ENCODE results near the gene GFOD1. TPM values are rescaled to one million over a fixed set of nuclear protein-coding genes. Genes with fewer than 3 reads are reported as not detected.

Gene GFOD1
- total RNA-seq, 4 donors from 2014 or later = 12.2 to 78.2 (median 45.7) TPM

DNA sequence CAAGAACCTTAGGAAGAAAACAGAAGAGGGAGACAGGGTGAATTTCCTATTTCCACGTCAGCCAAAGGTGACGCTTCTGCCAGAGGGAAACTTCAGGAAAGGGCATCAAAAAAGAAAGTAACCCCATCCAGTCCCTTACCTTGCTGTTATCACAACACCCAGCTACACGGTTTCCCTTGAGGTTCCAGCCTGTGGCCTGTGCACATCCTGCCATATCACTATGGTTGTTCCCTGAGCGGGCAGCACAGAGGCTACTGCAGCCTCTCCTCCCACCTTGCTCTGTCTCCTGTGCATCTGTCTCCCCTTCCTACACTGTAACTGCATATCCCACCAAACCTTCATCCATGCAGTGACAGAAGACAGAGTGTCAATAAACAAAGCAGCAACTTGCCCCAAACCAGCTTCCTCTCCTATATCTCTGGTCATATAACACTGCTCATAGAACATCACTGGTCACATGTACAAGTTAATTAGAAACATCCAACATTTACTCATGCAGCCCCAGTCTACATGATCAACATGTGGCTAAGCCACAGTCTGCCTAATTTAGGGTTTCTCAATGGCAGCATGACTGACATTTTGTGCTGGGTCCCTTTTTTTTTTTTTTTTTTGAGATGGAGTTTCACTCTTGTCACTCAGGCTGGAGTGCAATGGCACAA is 54.7 kb downstream of the GFOD1 start:
- no peak for DNase-seq (ENCODE audit: low spot score)
- TF ChIP-seq, protein P1, sequence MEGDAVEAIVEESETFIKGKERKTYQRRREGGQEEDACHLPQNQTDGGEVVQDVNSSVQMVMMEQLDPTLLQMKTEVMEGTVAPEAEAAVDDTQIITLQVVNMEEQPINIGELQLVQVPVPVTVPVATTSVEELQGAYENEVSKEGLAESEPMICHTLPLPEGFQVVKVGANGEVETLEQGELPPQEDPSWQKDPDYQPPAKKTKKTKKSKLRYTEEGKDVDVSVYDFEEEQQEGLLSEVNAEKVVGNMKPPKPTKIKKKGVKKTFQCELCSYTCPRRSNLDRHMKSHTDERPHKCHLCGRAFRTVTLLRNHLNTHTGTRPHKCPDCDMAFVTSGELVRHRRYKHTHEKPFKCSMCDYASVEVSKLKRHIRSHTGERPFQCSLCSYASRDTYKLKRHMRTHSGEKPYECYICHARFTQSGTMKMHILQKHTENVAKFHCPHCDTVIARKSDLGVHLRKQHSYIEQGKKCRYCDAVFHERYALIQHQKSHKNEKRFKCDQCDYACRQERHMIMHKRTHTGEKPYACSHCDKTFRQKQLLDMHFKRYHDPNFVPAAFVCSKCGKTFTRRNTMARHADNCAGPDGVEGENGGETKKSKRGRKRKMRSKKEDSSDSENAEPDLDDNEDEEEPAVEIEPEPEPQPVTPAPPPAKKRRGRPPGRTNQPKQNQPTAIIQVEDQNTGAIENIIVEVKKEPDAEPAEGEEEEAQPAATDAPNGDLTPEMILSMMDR (IDR thresholded peaks at IDR 0.05) = no peak
- no peak for ATAC-seq (ENCODE audit: low FRiP score)

DNA sequence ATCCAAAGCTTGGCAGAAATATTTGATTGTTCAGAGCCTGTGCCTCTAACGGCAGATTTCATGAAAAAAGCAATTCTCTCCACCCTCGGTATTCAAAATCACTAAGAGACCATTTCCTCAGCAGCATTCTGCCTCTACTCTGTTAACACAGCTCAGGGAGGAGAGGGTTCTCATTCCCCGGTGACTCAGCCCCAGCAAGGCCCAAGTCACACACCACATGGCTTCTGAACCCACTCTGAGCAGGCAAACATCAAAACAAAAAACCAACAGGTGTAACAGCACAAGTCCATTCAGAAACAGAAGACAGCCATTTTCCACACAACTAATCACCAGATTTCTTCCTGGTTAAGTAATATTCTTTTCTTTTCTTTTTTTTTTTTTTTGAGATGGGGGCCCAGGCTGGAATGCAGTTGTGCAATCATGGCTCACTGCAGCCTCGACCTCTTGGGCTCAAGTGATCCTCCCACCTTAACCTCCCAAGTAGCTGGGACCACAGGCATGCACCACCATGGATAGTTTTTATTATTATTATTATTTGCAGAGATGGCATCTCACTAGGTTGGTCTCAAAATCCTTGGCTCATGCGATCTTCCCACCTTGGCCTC is 55.4 kb downstream of the GFOD1 start:
- no peak for ATAC-seq (ENCODE audit: low FRiP score)
- TF ChIP-seq, protein P1 (IDR thresholded peaks at IDR 0.05) = no peak
- DNase-seq (ENCODE audit: low spot score) = no peak

DNA sequence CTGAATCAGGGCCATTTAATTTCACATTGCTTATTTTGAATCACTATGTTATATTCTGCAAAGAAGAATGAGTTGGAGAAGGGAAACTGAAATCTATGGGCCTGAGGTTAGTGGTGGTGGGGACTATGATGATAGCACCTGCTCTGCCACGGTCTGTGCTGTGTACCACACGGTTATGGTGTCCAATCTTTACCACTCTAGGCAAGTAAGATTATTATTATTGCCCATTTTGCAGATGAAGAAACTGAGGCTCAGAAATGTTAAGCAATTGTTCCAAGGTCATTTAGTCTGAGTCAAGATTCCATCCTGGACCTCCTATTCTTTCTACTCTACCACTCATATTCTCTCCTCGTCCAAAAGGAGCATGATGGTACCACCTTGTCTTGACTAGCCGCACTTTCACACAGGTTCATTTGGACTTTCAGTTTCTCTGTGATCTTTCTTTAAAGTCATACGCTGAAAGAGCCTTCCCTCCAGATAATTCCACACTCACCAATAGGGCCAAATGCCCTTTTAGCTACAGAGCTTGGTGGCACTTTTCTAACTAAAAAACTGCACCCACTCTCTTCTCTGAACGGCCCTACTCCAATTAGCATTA is 56.2 kb downstream of the GFOD1 start:
- TF ChIP-seq, protein P1 (IDR thresholded peaks at IDR 0.05) = no peak
- no peak for ATAC-seq (ENCODE audit: low FRiP score)
- no peak for DNase-seq (ENCODE audit: low spot score)

DNA sequence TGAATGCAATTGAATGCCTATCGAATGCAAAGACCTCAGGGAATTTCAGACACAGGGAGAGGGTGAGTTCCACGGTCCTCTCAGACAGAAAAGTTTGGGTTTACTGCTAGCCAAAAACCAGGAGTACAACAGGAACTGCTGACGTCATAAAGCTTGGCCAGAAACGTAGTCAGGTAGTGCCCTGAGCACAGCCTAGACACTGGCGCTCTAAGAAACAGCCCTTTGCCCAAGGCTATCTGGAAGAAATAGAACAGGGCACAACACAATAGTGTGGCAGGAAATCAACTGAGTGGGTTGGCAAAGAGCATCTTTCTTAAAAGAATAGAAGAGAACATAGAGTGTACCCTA is 58.0 kb downstream of the GFOD1 start:
- ATAC-seq (ENCODE audit: low FRiP score) = no peak

DNA sequence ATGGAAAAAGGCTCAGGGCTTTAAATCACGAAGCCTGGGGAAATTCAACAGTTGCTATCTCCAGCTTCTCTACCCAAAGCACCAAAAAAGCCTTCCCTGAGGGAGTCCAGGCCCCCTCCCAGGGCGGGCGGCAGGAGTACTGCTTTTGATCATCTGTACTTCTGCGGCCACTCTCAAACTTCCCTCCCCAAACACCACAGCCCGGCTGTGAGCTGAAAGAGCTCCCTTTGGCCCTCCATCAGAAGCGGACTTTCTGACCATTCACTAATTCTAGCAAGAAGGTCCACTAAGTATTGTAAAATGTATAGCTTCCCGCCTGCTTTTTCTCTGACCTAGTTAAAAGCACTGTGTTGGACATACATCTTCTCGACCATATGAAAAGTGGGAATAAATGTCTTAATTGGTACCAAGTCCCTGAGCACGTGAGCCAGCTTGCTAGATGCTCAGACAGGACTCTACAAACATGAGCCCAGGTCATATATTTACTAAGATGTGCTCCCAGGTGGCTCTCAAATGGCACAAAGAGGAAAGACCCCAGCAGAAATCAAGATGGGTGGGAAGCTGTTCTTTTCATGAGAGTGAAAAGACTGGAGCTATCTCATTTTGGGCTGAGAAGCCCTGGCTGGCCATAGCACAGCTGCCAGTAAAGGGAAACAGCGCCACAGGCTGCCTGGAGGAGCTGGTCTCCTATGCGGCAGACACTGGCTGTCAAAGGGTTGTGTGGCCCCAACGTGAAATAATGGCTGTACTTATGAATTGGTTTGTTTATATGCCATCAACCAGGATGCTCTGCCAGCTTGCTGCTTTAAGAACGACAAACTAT is 58.6 kb downstream of the GFOD1 start:
- DNase-seq (ENCODE audit: low spot score) (no peak), ATAC-seq (ENCODE audit: low FRiP score) (no peak)
- TF ChIP-seq, protein P1 (IDR thresholded peaks at IDR 0.05) = no peak

More for the DNA sequence above, 58.0 kb downstream of the GFOD1 start:
- no peak for DNase-seq (ENCODE audit: low spot score)
- TF ChIP-seq, protein P1 (IDR thresholded peaks at IDR 0.05) = no peak

DNA sequence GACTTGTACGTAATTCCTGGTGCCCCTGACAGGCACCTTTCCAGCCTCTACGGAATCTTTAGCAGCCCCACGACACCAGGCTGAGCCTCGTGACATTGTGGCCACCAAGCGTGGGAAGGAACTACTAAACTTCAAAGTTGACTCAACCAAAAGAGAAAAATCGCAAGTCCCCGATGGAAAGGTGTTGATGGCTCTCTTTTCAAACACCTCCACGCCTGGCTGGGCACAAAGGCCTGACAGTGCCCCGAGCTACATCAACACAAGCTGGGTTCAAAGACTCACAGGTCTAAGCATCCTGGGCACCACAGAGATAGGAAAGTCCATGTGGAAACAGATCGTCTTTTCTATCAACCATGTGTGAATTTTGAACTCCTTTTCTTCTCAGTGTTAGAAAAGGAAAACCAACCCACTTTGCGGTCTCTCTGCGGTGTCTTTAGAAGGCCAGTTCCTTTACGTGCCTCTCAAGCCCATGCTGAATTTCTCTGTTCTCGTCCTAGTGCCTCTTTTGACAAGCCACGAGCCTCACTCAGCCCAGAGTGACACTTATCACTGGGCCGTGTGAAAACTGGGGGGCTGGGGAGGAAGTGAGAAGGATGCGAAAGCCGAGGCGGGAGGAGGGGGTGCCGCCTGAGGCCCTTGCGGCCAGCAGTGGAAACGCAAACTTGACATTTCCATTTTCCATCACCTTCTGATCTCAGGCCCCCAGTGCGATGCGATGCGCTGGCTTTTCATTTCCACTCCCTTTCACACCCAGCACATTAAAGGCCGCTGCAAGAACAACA is 59.4 kb downstream of the GFOD1 start:
- no peak for ATAC-seq (ENCODE audit: low FRiP score)
- DNase-seq (ENCODE audit: low spot score) = no peak
- TF ChIP-seq, protein P1 (IDR thresholded peaks at IDR 0.05) = no peak

All from omental fat pad (tissue), 4 donors.